GM18951 (cell line): ENCODE measurements around the gene KIRREL3.

Source experiments
- POLR2A ChIP-seq: IDR thresholded peaks from 4 replicates; pipeline ENCODE4 v1.6.1; 2011; ENCODE audit warnings: mild to moderate bottlenecking; ENCODE audit not compliant: insufficient read length, insufficient read depth; ENCODE audit errors: extremely low read depth
- in situ Hi-C: fragments of 300-500 bp; cut with MboI; formaldehyde crosslinking; loops from one replicate; pipeline ENCODE4 v1.12.0; 2022; ENCODE audit warnings: low sequenced_read_pairs, mixed read lengths, inconsistent platforms; ENCODE audit not compliant: unreplicated experiment

The KIRREL3 gene

DNA sequence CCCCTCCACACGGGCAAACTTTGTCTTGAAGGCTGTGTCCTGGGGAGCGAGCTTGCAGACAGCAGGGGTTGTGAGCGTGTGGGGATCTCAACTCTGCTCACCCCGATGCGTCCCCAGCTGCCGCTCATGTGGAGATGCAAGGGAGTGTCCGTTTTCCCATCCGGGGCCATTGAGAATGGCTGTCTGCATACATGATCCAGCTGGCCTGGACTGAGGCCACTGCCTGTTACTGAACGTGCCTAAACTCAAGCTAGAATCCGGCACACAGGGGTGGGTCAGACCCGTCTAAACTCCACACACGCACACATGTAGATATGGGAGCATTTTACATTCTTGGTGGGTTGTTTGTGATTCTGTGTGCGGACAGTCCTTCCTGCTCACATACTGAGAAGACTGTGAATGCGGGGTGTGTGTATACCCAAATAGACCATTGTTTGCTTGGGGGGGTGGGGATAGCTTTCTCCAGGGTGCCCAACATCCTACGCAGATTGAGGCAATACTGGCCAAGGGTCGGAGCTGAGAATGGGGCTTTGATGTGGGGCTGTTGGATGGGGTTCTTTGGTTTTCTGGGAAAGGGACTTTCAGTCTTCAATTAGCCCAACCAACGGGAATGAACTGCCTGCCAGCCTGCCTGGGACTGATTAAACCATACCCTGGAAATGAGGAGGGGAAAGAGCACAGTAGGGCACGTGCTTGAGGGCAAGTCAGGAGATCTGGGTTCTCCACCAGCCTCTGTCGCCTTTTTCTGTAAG is 584.7 kb downstream of the KIRREL3 start:
- in situ Hi-C loops = no loop called here
- TF ChIP-seq POLR2A = no peak

DNA sequence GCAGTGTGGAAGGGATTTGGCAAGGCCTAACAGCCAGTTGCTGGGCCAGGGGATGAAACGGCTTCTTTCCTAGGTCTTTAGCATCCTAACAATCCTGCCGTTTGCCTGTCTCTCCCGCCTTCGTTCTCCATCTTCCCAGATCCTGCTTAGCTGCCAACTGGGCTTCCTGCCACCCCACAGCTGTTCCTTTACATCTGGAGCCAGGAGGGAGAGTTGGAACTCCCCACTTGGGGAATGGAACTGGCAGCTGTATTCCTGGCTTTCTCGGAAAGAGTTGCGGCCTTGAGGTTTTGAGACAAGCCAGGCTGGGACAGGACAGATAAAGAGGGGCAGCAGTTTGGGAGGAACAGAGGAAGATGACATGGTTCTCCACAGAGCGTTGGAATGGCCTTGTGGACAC is 585.4 kb downstream of the KIRREL3 start:
- no peak for TF ChIP-seq POLR2A
- in situ Hi-C loops = no loop called here

- TF ChIP-seq POLR2A = no peak
- in situ Hi-C loops = no loop called here
Measured at GRCh38 chr11:126414615-126415014, 586.0 kb downstream of the KIRREL3 start.

DNA sequence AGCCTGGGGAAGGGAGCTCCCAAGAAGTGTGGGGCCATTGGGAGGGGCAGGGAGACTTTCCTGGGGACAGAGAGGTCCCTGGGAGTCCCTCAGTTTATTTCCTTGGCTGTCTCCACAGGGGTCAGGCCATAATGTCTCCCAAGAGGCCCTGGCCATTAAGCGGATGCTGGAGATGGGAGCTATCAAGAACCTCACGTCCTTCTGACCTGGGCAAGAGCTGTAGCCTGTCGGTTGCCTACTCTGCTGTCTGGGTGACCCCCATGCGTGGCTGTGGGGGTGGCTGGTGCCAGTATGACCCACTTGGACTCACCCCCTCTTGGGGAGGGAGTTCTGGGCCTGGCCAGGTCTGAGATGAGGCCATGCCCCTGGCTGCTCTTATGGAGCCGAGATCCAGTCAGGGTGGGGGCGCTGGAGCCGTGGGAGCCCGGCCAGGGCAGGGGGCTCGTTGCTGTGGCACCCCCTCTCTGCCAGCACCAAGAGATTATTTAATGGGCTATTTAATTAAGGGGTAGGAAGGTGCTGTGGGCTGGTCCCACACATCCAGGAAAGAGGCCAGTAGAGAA is 586.6 kb downstream of the KIRREL3 start:
- in situ Hi-C loops = no loop called here
- TF ChIP-seq POLR2A = no peak

- in situ Hi-C loops = no loop called here
- no peak for TF ChIP-seq POLR2A
Measured at GRCh38 chr11:126413426-126413825, 587.1 kb downstream of the KIRREL3 start.

DNA sequence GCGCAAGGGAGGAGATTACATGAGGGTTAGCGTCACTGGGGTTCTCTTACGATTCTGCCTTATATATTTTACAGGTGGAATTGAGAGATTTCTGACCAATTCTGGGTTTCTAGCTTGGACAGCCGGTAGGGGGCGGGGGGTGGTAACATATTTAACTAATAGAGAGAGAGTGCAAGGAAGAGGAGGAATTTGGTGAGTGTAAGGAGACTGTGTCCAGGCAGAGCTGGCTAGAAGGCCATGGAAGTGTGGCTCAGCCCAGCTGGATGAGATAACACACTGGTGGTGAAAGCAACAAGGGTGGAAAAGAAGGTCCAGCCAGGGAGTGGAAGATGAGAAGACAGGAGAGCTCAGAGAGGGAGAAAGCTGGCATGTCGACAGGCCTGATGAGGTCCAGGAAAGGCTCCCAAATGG is 588.6 kb downstream of the KIRREL3 start:
- in situ Hi-C loops = no loop called here
- TF ChIP-seq POLR2A = no peak

GRCh38 chr11:126410649-126411048 is 589.9 kb downstream of the KIRREL3 start:
- TF ChIP-seq POLR2A = no peak
- in situ Hi-C loops = no loop called here

- in situ Hi-C loops = no loop called here
- no peak for TF ChIP-seq POLR2A
Measured at GRCh38 chr11:126409620-126409985, 591.0 kb downstream of the KIRREL3 start.

GRCh38 chr11:126408901-126409619 is 591.5 kb downstream of the KIRREL3 start:
- TF ChIP-seq POLR2A = no peak
- in situ Hi-C loops = no loop called here

DNA sequence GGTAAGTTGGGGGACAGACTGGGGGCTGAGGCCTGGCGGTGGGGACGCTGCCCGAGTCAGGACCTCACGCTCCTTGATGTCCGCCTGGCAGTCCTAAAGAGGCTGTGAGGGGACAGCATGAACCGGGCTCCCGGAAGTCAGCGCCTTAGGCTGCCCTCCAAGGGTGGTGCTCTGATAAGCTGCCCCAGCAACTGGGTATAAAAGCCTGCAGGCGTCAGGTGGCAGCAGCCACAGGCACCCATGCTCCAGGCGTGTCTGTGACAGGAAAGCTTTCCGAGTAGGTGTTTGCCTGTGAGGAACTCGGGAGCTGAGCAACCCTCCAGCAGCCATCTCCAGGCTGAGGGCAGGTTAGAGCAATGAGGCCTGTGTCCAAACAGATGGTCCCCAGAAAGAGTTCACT is 592.1 kb downstream of the KIRREL3 start:
- no peak for TF ChIP-seq POLR2A
- in situ Hi-C loops = no loop called here

DNA sequence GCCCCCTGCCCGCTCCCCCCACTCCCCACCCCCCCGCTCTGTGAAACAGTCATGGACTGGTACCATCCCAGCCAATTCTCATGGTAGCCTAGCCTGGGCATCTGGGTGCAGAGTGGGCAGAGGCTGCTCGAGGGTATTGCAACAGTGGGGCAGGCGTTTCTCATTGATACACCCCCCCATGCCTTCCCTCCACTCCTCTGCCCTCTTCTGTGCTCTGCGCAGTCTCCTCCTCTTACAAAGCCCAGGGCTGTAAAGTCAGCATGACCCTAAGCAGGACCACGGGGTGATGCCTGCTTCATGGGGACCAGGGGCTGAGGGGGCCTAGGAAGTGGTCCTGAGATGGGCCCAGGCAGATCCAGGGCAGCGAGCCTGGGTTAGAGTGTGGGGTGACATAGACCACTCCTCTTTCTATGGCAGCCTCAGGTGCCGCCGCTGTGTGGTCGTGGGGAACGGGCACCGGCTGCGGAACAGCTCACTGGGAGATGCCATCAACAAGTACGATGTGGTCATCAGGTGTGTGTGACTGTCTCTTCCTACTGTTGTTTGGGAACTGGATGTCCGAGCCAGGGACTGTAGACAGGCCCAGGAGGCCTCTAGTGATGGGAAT is 592.8 kb downstream of the KIRREL3 start:
- TF ChIP-seq POLR2A = no peak
- in situ Hi-C loops = no loop called here

DNA sequence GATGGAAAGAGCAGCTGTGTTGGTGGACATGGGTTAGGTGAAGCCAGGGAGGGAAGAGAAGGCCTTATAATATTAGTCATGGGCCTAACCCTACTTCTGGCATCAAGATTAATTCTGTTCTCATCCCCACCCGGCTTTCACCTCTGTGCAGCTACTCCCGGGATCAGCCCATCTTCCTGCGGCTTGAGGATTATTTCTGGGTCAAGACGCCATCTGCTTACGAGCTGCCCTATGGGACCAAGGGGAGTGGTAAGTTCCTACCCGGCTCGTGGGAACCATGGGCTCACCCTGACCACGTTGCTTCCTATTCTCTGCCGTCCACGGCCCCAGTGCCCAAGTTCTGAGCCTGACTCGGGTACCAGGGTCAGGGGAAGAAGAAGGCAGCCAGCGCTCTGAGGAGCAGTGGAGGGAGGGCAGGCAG is 593.5 kb downstream of the KIRREL3 start:
- in situ Hi-C loops = no loop called here
- TF ChIP-seq POLR2A = no peak

DNA sequence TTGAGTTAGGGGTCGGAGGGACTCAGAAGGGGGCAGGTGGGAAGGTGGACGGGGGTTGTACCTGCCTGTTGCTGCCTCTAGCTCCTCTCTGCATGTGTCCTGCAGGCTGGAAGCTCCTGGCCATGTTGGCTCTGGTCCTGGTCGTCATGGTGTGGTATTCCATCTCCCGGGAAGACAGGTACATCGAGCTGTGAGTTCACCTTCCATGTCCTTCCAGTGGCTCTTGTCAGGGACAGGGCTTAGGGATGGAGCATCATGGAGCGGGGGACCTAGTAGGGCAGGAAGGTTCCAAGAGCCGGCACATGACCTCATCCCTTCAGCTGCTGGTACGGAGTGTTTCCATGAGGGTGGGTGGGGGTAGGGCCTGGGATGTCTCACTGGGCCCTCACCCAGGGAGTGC is 594.2 kb downstream of the KIRREL3 start:
- in situ Hi-C loops = no loop called here
- TF ChIP-seq POLR2A = no peak
